Stomach (tissue), 4 donors: ENCODE measurements around the gene SLC26A2.

ENCODE experiments used
- CTCF ChIP-seq, 7 experiments: fragments of 450-650 bp in 4 of 7; fragments of 200-600 bp in 3 of 7; sonication (generic) in 3 of 7; IDR thresholded peaks; one replicate each; pipeline ENCODE4 v1.5.1; 2016 to 2019; ENCODE audit warnings: antibody characterized with exemption in 7 of 7, control low read depth in 2 of 7, mild to moderate bottlenecking in 1 of 7
- EP300 ChIP-seq: sonication (generic); formaldehyde crosslinking; IDR thresholded peaks from one replicate; pipeline ENCODE4 v1.6.1; 2017; ENCODE audit warnings: antibody characterized with exemption
- POLR2A ChIP-seq, 4 donors: fragments of 450-650 bp; IDR thresholded peaks; one replicate each; pipeline ENCODE4 v1.6.1; 2016; ENCODE audit warnings: antibody characterized with exemption in 4 of 4, control low read depth in 2 of 4, mild to moderate bottlenecking in 1 of 4, moderate library complexity in 1 of 4

DNA sequence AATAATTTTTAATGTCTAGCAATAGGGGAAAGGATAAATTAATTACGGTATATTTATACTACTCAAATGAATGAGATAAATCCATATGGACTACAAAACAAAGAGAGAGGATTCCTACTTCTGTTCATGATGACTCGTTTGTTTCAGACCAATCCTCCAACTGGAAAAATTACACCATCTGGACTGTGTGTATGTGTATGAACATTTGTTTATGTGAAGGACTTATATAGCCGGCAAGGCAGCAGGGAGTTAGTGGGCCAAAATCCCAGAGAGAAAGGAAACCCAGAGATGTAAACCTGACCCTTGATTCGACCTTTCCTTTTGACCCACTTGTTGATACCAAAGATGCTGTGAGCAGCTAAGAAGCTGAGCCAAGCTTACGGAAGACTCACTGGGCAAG lies 36.1 kb upstream of the SLC26A2 start:
- no peak for TF ChIP-seq CTCF (IDR thresholded peaks at IDR 0.05)
- TF ChIP-seq EP300, result no peak
- no peak for TF ChIP-seq POLR2A (IDR thresholded peaks at IDR 0.05)
